Stimulated activated CD4-positive, alpha-beta T cell treated with anti-CD3 and anti-CD28 coated beads, Interleukin-2, amount 100 ng/mL, for 4 hours (primary cell): ENCODE data around the gene FAM72A.
"Not testable (repeated sequence)": the region's sequence is repeated elsewhere in the genome, so short reads cannot be mapped to it uniquely, and the experiment has no call there.

Source experiments
- DNase-seq: peaks from one replicate; pipeline ENCODE4 v3.0.0-alpha.2; 2020; ENCODE audit warnings: low read depth

Gene FAM72A

GRCh38 chr1:206169794-206170193, 32.8 kb downstream of the FAM72A start:
- not testable (repeated sequence) for DNase-seq

GRCh38 chr1:206167350-206168029, 35.1 kb downstream of the FAM72A start:
- not testable (repeated sequence) for DNase-seq

- no peak for DNase-seq
These were observed 56.8 kb downstream of the FAM72A start for GRCh38 chr1:206145771-206146290.

- DNase-seq: no peak
These were observed 58.0 kb downstream of the FAM72A start for GRCh38 chr1:206144605-206145004.

GRCh38 chr1:206143537-206144172, 59.0 kb downstream of the FAM72A start:
- DNase-seq: no peak

- no peak for DNase-seq
These were observed 59.9 kb downstream of the FAM72A start for GRCh38 chr1:206142770-206143169.

- no peak for DNase-seq
These were observed 60.6 kb downstream of the FAM72A start for GRCh38 chr1:206142011-206142410.

GRCh38 chr1:206136241-206136640, 66.4 kb downstream of the FAM72A start:
- DNase-seq: no peak
